Activated CD4-positive, alpha-beta T cell treated with anti-CD3 and anti-CD28 coated beads for 48 hours (primary cell): Measurements from ENCODE around the gene KRTAP10-3.
A peak's percentile ranks its signal among the peaks of the same experiment; 100 is the strongest.

Experiments used
- DNase-seq: peaks from one replicate; pipeline ENCODE4 v3.0.0-alpha.2; 2020

KRTAP10-3 gene

DNA sequence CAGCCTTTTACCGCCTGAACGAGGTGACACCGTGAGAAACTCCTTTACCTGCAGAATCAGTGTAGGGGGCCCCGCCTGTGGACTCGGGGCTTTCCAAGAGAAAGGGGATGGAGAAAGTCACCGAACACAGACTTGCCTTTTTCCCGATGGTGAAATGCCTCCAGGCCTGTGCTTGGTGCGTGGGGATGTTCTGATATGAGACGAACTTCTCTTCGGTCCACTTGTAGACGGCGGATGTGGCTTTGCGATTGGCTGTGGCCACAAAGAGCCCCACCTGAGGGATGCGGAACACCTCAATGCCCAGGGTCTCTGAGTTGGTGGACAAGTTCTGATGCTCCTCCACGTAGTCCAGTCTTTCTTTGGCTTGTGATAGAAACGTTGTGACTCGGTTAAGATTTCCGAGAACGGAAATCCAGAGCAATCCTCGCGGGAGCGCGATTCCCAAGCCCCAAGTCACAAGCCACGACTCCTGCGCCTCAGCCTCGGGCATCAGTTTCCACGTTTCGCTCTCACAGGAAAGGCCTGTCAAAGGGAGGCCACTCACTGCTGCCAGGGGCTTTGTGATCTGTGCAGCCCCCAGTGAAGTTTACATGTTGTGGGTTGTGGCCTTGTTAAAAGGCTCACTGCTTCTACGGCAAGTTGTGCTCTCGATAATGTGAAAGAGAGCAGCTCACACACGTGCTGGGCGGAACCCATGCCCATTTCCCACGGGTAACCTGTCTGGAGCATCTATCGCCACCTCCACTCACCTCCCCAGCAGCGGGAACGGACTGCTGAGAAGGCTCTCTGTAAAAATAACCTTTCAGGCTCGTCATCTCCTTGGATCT is 31.2 kb downstream of the KRTAP10-3 start:
- DNase-seq = no peak

DNA sequence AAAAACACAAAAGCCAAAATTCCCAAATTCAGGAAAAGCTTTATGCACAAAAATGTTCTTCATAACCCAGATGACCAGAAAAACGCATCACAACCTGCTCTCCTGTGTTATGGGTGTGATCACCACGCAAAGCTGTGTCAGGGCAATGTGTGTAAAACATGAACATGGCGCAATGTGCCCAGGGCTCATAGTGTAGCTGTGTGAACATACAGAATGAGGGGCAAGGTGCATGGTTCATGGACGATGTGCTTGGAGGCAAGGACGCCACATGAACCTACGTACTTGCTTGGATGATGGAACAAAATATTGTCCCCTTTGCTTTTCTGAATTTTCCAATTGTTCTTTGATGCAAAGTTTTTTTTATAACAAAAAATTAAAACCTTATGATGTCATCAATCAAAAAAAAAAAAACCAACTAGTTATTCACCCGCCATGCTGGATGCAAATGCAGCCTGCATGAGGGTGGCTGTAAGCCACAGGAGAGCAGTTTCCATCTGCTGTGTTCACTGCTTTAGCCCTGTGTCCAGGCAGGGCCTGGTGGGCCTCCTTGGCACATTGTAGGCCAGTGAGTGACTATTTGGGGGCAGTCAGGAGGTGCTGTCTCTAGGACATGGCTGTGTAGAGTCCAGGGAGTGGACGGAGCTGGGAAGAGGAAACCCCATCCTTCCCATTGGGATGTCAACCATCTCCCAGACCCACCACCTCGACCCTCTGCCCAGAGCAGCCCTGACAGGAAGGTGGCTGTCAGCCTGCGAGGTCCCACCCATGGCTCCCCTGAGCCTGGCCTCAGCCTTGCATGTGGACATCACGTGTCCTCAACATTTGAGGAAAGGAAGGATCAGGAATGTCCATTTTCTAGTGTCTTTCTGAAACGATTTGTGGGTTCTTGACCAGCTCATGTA is 32.2 kb downstream of the KRTAP10-3 start:
- no peak for DNase-seq

DNA sequence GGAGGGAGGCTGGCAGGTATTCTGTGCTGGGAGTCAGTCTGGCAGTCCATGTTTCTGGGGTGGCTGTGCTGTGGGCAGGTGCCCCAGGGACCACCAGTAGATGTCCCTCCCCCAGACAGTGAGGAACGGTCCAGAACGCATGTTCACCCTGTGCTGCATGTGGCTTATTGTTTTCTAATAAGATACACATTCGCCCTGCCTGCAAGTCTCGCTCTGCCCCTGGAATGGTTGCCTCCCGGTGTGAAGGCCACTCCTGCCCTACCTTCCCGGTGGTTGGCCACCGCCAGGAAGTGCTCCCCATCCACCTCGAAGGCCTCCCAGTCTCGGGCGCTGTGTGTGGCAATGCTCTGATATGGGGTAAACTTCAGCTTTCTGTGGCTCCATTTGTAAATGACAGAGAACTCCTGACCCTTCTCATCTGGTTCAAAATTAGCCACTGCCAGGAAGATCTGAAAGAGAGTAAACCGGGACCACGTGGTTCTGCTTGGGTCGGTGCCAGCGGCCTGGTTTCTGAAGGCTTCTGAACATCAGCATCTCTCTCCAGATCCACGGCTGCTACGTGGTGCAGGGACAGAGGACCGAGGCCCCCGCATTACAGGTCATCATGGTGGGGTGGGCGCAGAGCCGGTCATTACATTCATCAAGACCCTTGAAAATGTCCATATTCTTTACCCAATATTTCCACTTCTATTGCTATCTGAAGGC is 33.1 kb downstream of the KRTAP10-3 start:
- no peak for DNase-seq

DNA sequence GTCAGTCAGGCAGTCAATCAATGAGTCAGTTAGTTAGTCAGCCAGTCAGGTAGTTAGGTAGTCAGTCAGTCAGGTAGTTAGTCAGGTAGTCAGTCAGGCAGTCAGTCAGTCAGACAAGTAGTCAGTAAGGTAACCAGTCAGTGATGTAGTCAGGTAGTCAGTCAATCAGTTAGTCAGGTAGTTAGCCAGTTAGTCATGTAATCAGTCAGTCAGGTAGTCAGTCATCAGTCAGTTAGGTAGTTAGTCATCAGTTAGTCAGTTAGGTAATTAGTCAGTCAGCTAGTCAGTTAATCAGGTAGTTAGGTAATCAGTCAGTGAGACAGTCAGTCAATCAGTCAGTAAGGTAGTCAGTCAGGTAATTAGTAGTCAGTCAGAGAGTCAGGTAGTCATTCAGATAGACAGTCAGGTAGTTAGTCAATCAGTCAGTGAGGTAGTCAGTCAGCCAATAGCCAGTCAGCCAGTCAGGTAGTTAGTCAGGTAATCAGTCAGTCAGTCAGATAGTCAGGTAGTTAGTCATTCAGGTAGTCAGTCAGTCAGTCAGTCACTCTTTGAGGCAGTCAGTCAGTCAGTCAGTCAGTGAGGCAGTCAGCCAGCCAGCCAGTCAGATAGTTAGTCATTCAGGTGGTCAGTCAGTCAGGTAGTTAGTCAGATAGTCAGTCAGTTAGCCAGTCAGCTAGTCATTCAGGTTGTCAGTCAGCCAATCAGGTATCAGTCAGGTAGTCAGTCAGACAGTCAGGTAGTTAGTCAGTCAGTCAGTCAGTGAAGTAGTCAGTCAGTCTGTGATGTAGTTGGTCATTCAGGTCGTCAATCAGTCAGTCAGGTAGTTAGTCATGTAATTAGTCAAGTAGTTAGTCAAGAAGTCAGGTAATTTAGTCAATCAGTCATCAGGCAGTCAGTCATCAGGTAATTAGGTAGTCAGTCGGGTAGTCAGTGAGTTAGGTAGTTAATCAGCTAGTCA is 33.9 kb downstream of the KRTAP10-3 start:
- DNase-seq = no peak

DNA sequence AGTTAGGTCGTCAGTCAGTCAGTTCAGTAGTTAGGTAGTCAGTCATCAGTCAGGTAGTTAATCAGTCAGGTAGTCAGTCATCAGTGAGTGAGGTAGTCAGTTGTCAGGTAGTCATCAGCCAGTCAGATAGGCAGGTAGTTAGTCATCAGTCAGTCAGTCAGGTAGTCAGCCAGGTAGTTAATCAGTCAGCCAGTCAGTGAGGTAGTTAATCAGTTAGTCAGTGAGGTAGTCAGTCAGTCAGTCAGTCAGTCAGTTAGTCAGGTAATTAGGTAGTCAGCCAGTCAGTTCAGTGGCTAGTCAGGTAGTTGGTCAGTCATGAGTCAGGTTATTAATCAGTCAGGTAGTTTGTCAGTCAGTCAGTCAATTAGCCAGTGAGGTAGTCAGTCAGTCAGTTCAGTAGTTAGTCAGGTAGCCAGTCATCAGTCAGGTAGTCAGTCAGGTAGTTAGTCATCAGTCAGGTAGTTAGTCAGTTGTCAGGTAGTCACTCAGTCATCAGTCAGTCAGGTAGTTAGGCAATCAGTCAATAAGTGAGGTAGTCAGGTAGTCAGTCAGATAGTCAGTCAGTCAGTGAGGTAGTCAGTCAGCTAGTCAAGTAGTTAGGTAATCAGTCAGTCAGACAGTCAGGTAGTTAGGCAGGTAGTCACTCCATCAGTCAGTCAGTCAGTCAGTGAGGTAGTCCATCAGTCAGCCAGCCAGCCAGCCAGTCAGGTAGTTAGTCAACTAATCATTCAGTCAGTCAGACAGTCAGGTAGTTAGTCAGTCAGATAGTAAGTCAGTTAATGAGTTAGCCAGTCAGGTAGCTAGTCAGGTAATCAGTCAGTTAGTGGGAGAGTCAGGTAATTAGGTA is 34.8 kb downstream of the KRTAP10-3 start:
- no peak for DNase-seq

DNA sequence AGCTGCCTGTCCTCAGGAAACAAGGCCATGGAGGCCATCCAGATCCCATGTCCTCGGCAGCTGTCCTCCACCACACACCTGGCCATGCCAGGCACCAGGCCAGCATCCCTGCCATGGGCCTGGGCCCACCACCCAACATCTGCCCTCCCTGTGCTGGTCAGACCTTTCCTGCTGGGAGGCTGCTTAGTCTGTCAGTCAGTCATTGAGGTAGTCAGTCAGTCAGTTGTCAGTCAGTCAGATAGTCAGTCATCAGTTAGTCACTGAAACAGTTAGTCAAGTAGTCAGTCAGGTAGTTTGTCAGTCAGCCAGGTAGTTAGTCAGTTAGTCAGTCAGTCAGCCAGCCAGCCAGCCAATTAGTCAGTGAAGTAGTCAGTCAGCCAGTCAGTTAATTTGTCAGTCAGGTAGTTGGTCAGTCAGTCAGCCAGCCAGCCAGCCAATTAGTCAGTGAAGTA is 35.8 kb downstream of the KRTAP10-3 start:
- DNase-seq = no peak

DNA sequence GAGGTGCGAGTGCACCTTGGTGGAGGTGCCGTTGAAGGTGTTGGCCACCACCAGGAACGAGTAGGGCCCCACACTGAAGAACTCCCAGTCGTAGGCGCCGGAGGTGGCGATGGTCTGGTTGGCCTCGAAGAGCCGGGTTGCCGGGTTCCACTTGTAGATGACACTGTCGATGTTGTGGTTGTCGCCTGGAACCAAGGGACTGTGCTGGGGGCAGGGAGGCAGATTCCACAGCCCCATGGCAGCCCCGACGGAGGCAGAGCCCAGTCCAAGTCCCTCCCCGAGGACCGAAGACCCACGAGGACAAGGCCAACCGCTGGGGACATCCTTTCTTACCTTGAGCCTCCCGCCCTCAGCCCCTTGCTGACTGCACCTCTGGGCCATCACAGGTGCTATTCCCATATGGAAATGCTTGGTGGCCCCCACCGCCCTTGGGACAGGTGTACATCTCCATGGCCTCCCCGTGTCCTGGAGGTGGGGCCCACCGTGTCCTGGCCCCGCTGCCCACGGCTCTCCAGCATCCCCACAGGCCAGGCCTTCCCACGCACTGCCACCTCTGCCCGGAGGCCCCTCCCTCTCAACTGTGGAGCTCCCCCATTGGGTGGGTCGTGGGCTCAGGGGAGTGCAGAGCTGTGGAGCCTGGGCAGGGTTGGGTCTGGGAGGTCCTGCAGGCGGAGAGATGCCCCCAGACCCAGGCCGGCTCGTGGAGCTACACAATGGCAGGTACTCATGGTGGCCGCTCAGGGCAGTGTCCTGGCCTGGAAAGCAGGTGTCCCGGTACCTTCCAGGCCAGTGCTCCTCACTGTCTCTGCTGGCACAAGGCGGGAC is 36.5 kb downstream of the KRTAP10-3 start:
- no peak for DNase-seq

DNA sequence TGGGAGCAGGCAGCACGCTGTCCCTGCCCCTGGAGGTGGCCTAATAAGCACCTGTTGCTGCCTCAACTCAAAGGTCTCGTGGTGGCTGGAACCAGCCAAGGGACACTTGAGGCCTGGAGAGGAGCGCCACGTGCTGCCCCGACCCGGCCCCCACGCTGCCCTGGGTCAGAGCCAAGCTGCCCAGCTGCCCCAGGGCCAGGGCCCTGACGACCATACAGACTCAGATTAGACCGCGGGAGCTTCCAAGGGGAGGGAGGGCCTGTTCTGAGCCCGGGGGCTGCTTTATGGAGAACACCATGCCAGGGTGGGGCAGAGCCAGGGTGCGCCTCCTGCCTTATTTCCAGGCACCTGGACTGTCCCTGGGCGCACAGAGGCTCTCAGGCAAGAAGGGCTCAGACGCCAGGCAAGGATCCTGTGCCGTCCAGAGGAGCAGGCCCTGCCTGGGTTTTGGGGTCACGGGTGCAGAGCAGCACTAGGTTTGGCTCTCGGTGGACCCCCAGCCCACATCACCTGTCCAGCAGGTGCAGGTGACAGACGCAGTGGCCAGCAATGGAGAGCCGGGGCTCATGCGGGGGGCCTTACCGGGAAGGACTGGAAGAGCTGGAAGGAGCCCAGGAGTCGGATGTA is 37.2 kb downstream of the KRTAP10-3 start:
- no peak for DNase-seq

DNA sequence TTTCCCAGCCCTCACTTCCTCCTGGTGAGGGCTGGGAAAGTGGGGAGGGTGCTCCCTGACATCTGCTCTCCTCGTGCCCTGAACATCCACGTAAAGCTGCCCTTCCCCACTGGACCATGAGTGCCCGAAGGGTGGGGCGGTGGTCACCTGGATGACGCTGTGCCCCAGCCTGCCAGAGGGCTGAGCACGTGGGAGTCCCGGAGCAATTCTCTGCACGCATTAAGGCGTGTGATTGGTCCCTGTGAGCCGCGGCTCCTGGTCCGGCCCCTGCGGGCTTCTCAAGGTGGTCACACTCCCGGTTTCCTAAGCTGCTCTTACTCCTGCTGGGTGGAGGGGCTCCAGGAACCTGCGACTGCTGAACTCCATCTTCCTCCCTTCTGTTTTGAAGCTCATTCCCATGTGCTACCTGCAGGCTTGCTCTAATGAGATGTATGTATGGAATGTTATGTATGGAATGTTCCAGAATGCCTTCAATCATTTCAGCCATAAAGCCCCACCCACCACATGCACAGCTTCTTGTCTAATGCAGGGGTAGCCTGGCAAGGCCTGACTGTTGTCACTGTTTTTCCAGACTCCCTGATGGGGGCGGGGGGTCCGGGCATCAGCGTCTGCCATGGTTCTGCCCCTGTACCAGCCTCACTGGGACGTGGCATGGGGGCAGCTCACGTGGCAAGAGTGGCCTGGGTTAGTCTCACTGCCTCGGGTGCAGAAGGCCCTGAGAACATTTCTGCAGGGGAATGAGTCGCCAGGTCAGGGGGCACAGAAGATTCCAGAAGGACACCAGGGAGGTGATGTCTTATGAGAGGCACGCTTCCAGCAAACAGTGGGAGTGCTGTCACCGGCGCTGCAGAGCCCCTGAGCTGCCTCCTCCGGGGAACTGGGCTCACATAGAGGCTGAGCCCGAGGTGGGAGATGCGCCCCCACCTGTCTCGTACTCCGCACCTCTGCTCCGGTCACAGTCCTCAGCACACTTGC is 38.0 kb downstream of the KRTAP10-3 start:
- no peak for DNase-seq

DNA sequence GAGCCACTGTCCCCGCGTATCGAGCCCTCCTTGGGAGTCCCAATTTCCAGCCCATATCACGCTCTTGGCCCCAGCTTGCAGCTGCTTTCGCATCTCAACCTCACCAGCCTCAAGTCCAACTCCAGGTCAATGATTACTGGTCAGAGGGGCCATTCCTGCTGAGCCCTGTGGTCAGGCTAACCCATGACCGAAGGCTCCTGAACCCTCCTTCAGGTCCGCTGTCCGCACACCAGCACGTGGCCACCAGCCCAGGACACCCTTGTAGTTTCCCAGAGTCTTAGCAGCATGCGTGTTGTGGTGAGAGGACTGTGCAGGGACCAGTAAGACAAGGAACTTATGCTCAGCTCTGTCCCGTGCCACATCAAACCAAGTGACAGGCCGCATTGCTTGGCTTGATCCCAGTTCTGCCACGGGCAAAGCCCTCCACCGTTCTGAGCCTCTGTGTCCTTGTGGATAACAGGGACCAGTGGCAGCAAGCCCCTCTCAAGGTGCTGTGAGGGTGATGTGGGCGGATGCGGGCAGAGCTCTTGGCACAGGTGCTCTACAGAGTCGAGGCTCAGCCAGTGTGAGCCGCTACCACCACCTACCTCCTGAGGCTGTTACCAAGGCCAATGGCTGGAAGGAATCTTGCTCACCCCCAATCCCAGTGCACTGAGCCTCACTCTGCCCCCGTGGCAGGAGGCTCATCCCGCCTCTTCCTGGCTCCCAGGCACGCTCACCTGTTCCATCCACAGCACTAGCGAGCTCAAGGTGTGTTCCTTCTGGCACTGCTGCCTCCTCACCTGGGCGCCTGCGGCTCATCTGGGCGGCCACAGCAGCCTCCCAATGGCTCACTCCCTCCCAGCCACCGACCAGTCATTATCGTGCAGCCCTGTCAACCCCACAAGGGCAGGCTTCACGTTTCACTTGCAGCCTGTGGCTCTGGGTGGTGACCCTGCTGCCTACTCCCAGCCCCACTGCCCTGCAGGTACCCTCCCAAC is 39.0 kb downstream of the KRTAP10-3 start:
- DNase-seq = no peak

DNA sequence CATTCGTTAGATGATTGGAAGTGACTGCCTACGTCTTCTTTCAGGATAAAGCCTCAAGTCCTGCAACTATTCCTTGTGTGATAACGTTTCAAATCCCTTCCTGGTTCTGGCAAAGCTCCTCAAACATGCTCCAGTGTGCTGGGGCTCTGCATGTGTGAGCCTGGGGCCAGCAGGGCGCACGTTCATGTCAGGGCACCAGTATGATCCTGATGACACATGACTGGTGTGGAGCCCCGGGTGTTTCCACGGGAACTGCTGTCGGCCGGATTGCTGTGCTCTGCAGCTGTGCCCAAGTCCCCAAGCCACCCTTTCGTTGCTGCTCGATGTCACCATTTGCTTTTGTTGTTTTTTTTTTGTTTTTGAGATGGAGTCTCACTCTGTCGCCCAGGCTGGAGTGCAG is 39.9 kb downstream of the KRTAP10-3 start:
- no peak for DNase-seq

DNA sequence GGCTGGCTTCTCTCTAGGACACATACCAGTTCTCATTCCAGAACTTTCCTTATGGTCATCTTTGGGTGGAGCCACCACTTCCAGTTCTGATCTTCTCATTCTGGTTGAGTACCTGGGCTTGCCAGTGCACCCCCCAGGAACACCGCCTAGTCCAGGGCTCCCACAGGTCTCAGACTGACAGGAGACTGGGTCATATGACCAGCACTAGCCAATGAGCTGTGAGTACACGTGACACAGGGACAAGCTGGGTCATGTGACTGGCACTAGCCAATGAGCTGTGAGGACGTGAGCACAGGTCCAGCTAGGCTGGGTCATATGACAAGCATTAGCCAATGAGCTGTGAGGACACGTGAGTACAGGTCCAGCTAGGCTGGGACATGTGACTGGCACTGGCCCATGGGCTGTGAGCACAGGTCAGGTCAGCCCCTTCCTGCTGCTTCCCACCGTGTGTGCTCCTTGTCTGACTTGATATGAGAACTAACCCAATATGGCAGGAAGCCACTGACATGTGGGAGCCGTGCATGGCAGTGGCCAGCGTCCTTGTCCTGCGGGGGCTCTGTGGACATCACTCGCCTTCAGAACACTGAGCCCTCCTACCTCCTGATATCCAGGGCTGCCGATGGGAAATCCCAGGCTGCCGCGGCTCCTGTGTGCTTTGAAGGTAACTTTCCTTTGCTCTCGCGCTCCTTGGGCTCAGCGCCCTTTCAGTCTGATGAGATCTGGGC is 41.3 kb downstream of the KRTAP10-3 start:
- DNase-seq = peak; percentile 64

DNA sequence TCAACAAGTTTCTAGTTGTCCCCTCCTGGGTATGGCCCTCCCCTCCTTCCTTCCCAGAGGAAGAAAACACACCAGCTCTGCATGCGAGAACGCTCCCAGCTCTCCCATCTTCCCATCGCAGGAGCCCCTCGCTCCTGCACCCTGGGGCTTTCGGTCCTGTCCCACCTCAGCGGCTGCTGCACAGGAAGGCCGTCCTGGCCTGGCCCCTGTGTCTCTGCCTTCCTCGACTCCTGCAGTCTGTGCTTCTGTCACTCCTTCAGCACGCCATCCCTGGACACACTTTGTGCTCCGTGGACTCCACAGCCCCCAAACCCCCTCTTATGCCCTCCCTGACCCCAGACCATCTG is 41.8 kb downstream of the KRTAP10-3 start:
- DNase-seq = no peak

DNA sequence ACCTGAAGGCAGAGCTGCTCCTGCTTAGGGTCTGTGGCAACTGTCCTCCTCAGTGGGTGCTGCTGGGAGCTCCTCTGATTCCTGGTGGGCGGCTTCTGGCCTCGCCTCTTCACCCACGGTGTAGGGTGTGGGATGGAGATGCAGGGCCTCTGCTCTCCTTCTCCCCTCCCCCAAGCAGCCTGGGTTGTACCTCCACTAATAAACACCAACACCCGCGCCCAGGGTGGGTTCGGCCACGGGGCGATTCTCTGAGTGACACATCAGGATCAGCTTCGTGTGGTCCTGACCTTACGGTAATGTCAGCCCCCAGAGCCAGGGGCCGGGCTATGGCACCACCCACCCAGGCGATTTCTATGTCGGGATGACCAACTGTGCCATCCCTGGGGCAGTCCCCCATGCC is 42.3 kb downstream of the KRTAP10-3 start:
- DNase-seq = no peak

DNA sequence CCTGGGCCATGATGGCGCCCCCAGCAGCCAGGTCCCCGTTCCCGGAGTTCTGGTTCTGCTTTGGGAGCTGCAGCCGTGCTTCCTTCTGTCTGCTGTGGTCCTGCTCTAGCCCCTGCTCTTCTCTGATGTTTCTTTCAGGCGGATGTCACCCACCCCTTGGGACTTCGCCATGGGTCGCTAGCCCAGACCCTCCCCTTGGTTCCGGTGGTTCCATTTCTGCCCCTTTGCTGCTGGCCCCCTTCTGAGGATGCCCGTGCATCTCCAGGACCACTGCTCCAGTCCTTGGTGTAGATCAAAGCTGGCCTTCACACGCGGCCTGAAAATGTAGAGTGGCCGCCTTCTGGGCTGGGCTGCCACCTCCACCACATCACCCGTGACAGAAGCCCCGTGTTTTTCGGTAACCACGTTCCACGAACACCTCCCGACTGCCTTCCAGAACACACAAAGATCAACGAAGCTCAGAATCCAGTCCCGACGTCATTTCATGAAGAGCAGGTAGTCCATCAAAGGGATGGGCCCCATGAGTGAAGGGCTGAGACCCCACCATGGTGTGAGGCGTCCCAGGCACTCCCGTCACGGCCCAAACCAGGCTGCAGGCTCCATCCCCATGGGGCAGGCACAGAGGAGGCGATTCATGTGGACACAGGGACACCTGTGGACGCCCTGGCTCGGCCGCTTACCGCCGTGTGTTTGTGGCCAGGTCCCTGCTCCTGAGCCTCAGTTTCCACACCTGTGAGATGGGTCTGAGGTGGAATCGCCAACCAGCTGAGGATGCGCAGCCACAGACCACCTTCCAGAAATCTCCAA is 43.0 kb downstream of the KRTAP10-3 start:
- no peak for DNase-seq
